Measurements from ENCODE around the gene XPO5. TPM values are rescaled to one million over a fixed set of nuclear protein-coding genes. Genes with fewer than 3 reads are reported as not detected.

XPO5 gene
- total and polyA plus RNA-seq, 11 donors, result 6.0 to 22.4 (median 16.4) TPM

DNA sequence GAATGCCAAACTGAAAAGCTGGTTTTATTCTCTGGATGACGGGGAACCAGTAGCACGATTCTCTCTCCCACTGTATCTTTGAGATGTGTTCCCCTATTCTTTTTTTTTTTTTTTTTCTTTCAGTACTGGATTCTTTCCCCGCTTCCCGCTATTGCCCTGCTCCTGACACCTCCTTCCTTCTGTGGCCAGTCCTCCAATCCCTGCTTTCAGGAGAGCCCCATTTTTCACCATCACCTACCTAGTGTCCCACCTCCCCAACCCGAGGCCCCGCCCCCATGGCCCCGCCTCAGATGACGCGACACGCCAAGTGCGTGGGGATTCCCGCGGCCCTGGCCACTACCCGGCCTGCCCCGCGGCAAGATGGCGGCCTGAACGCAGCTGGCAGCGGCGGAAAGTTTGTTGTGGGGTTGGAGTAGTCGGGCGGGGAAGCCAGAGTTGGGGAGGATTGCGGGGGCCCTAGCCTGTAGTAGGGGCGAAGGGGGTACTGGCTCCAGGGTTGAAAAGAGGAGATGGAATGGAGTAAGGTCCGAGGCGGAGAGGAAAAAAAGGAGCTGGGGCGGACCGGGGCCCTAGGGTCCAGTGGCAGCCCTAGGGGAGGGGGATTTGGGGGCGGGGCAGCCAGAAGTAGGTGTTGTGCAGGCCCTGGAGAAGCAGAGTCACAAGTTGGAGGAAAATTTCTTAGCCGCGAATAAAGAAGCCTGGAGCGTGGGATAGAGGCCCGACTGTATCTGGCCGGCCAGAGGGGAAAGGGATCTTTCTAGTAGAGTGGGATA, 98.4 kb downstream of the XPO5 start, which contains the start of gene TJAP1:
TSS of gene TJAP1 (plus strand) at position 336 of the 773 bp plus-strand sequence. CDS start 21,432 bp downstream, outside the sequence.
- intact Hi-C loops (cut with DNase I), result no loop called here
- peak within 1 kb of the TSS; percentile 49 to 89 (median 80) for H3K27ac ChIP-seq
- TF ChIP-seq, protein P1, sequence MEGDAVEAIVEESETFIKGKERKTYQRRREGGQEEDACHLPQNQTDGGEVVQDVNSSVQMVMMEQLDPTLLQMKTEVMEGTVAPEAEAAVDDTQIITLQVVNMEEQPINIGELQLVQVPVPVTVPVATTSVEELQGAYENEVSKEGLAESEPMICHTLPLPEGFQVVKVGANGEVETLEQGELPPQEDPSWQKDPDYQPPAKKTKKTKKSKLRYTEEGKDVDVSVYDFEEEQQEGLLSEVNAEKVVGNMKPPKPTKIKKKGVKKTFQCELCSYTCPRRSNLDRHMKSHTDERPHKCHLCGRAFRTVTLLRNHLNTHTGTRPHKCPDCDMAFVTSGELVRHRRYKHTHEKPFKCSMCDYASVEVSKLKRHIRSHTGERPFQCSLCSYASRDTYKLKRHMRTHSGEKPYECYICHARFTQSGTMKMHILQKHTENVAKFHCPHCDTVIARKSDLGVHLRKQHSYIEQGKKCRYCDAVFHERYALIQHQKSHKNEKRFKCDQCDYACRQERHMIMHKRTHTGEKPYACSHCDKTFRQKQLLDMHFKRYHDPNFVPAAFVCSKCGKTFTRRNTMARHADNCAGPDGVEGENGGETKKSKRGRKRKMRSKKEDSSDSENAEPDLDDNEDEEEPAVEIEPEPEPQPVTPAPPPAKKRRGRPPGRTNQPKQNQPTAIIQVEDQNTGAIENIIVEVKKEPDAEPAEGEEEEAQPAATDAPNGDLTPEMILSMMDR (IDR thresholded peaks at IDR 0.05), result no peak
- TF ChIP-seq POLR2A (IDR thresholded peaks at IDR 0.05), result peak in 1 of 2 donors; percentile 53
- H3K4me1 ChIP-seq, result peaks cover 8 to 51% (median 33%) of the 10 kb centered on the region in 12 donors
- H3K36me3 ChIP-seq, result peaks cover 0 to 14% (median 0%) of the 10 kb centered on the region in 9 donors
- H3K27me3 ChIP-seq, result no peaks in the 10 kb centered on the region
- ATAC-seq (peak; percentile 95 to 100 (median 100)), DNase-seq (peak; percentile 91 to 96 (median 94))
- no peaks in the 10 kb centered on the region for H3K9me3 ChIP-seq
- 1 to 3% (median 1%) methylated on average over 34 of the region's 34 CpGs for WGBS, 4 donors
- peak within 1 kb of the TSS; percentile 70 to 89 (median 75) for H3K4me3 ChIP-seq

DNA sequence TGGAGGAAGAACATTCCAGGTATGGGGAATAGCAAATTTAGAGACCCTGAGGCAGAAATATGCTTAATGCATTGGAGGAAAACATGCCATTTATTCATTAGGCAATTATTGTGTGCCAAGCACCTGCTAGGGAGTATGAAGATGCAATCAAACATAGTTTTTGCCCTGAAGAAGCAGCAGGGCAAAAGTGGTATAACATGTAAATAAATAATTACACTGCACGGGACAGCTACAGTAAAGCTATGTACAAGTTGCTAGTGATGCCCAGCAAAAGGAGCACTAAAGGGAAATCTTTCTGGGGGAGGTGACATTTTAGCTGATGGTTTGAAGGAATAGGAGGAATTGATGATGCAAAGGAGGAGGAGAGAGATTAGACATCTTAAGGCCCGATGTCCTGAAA, 99.1 kb downstream of the XPO5 start:
- Histone ChIP-seq H3K4me1 (peaks cover 8 to 48% (median 28%) of the 10 kb centered on the region in 12 donors), H3K9me3 (no peaks in the 10 kb centered on the region), H3K4me3 (peak overlapping the region in 11 of 12 donors; percentile 70 to 89 (median 76)), H3K36me3 (peaks cover 0 to 14% (median 0%) of the 10 kb centered on the region in 9 donors), H3K27me3 (no peaks in the 10 kb centered on the region), H3K27ac (peak overlapping the region in 11 of 12 donors; percentile 9 to 89 (median 84))
- TF ChIP-seq POLR2A (IDR thresholded peaks at IDR 0.05), result no peak
- 43 to 54% (median 47%) methylated on average over 2 of the region's 2 CpGs for WGBS, 4 donors
- DNase-seq (no peak), ATAC-seq (no peak)
- intact Hi-C loops (cut with DNase I), result no loop called here

GRCh38 chr6:43475516-43475915, 100.3 kb downstream of the XPO5 start:
- H3K9me3 ChIP-seq, result no peaks in the 10 kb centered on the region
- no peaks in the 10 kb centered on the region for H3K27me3 ChIP-seq
- H3K36me3 ChIP-seq, result peaks cover 0 to 8% (median 0%) of the 10 kb centered on the region in 9 donors
- no peak for ATAC-seq
- 82 to 92% (median 87%) methylated on average over 6 of the region's 6 CpGs for WGBS, 4 donors
- no peak overlapping the region for H3K27ac ChIP-seq
- TF ChIP-seq, protein P1 (IDR thresholded peaks at IDR 0.05), result no peak
- no peak for TF ChIP-seq POLR2A (IDR thresholded peaks at IDR 0.05)
- intact Hi-C loops (cut with DNase I), result no loop called here
- DNase-seq, result no peak
- H3K4me1 ChIP-seq, result peaks cover 8 to 39% (median 23%) of the 10 kb centered on the region in 12 donors
- no peak overlapping the region for H3K4me3 ChIP-seq

- intact Hi-C loops (cut with DNase I), result no loop called here
- peaks cover 0 to 35% (median 4%) of the 10 kb centered on the region in 12 donors for H3K4me1 ChIP-seq
- no peak for DNase-seq
- no peaks in the 10 kb centered on the region for H3K27me3 ChIP-seq
- ATAC-seq, result no peak
- peak overlapping the region in 2 of 12 donors; percentile 12 to 26 for H3K27ac ChIP-seq
- no peak overlapping the region for H3K4me3 ChIP-seq
- no peaks in the 10 kb centered on the region for H3K9me3 ChIP-seq
- 96 to 98% (median 96%) methylated on average over 4 of the region's 4 CpGs for WGBS, 4 donors
- H3K36me3 ChIP-seq, result no peaks in the 10 kb centered on the region
- TF ChIP-seq, protein P1 (IDR thresholded peaks at IDR 0.05), result no peak
- TF ChIP-seq POLR2A (IDR thresholded peaks at IDR 0.05), result no peak
Measured at GRCh38 chr6:43472515-43472914, 103.3 kb downstream of the XPO5 start.

Other genes starting within 250 kb of the XPO5 start
- 10 to 100 TPM; 10.5 to 15.7 (median 14.3) TPM for gene ZNF318, start 206.4 kb downstream of the XPO5 start, total RNA-seq
- gene ZNF318, start 206.4 kb downstream of the XPO5 start, polyA plus RNA-seq, result 1 to 10 TPM; 7.3 to 9.2 TPM
- gene ABCC10, start 148.5 kb downstream of the XPO5 start, total RNA-seq, result 10 to 100 TPM in 5 of 9 donors, 1 to 10 TPM in 4; 6.4 to 18.3 (median 10.3) TPM
- gene ABCC10, start 148.5 kb downstream of the XPO5 start, polyA plus RNA-seq, result 10 to 100 TPM in 1 of 2 donors, 1 to 10 TPM in 1; 7.3 to 19.6 TPM
- gene DLK2, start 120.5 kb downstream of the XPO5 start, total RNA-seq, result 1 to 10 TPM in 8 of 9 donors, under 1 TPM in 1; 0.61 to 4.1 (median 2.6) TPM
- gene DLK2, start 120.5 kb downstream of the XPO5 start, polyA plus RNA-seq, result 1 to 10 TPM; 3.2 to 8.1 TPM
- 10 to 100 TPM; 16.9 to 34.5 (median 19.1) TPM for gene TJAP1, start 98.5 kb downstream of the XPO5 start, total RNA-seq
- 10 to 100 TPM; 16.5 TPM for gene TJAP1, start 98.5 kb downstream of the XPO5 start, polyA plus RNA-seq
- gene LRRC73, start 65.7 kb downstream of the XPO5 start, total RNA-seq, result 1 to 10 TPM in 8 of 9 donors, under 1 TPM in 1; 0.50 to 5.1 (median 1.9) TPM
- 1 to 10 TPM in 1 of 2 donors, under 1 TPM in 1; 0.53 to 1.9 TPM for gene LRRC73, start 65.7 kb downstream of the XPO5 start, polyA plus RNA-seq
- gene YIPF3, start 59.1 kb downstream of the XPO5 start, total RNA-seq, result 10 to 100 TPM; 63.4 to 90.3 (median 75.3) TPM
- gene YIPF3, start 59.1 kb downstream of the XPO5 start, polyA plus RNA-seq, result 100 to 1,000 TPM in 1 of 2 donors, 10 to 100 TPM in 1; 64.5 to 132 TPM
- gene POLR1C, start 58.9 kb downstream of the XPO5 start, total RNA-seq, result 10 to 100 TPM in 8 of 9 donors, 1 to 10 TPM in 1; 9.5 to 20.6 (median 13.5) TPM
- 10 to 100 TPM; 11.6 to 52.9 TPM for gene POLR1C, start 58.9 kb downstream of the XPO5 start, polyA plus RNA-seq
- gene POLH, start 147 bp upstream of the XPO5 start, total RNA-seq, result 10 to 100 TPM in 5 of 9 donors, 1 to 10 TPM in 4; 5.5 to 12.2 (median 10.1) TPM
- gene POLH, start 147 bp upstream of the XPO5 start, polyA plus RNA-seq, result 1 to 10 TPM; 2.3 to 3.2 TPM
- 10 to 100 TPM; 16.6 to 37.1 (median 26.1) TPM for gene GTPBP2, start 53.2 kb upstream of the XPO5 start, total RNA-seq
- gene GTPBP2, start 53.2 kb upstream of the XPO5 start, polyA plus RNA-seq, result 10 to 100 TPM; 24.1 to 37.0 TPM
- 10 to 100 TPM; 24.5 to 33.7 (median 26.6) TPM for gene MAD2L1BP, start 59.8 kb upstream of the XPO5 start, total RNA-seq
- 10 to 100 TPM; 19.8 to 38.6 TPM for gene MAD2L1BP, start 59.8 kb upstream of the XPO5 start, polyA plus RNA-seq
- under 1 TPM in 6 of 9 donors, not detected in 3; 0.09 to 0.18 (median 0.14) TPM for gene RSPH9, start 69.0 kb upstream of the XPO5 start, total RNA-seq
- under 1 TPM; 0.29 to 0.50 TPM for gene RSPH9, start 69.0 kb upstream of the XPO5 start, polyA plus RNA-seq
- gene MRPS18A, start 111.8 kb upstream of the XPO5 start, total RNA-seq, result 10 to 100 TPM; 37.4 to 66.1 (median 39.1) TPM
- gene MRPS18A, start 111.8 kb upstream of the XPO5 start, polyA plus RNA-seq, result 100 to 1,000 TPM in 1 of 2 donors, 10 to 100 TPM in 1; 55.3 to 105 TPM
- gene VEGFA, start 194.2 kb upstream of the XPO5 start, total RNA-seq, result 100 to 1,000 TPM in 7 of 9 donors, 10 to 100 TPM in 2; 83.0 to 238 (median 171) TPM
- 100 to 1,000 TPM; 139 to 254 TPM for gene VEGFA, start 194.2 kb upstream of the XPO5 start, polyA plus RNA-seq